Mucosa of descending colon (tissue), 3 donors: ENCODE measurements around the gene ADCY1. TPM values are rescaled to one million over a fixed set of nuclear protein-coding genes. Genes with fewer than 3 reads are reported as not detected.

Experiments
- ATAC-seq: fragments of 200-7000 bp; cut with Tn5 transposase; one replicate; pipeline ENCODE4 v1.9.1; 2020; ENCODE audit warnings: mild to moderate bottlenecking, moderate library complexity
- DNase-seq, 3 donors: peaks; one replicate each; pipeline ENCODE4 v3.0.0-alpha.2; 2020
- H3K36me3 ChIP-seq: fragments of 200-600 bp; one replicate; pipeline ENCODE4 v1.8.0; 2021; ENCODE audit warnings: low read depth, mild to moderate bottlenecking
- H3K4me1 ChIP-seq: fragments of 200-600 bp; one replicate; pipeline ENCODE4 v1.8.0; 2021; ENCODE audit warnings: low read depth, mild to moderate bottlenecking
- H3K4me3 ChIP-seq: fragments of 200-600 bp; one replicate; pipeline ENCODE4 v1.8.0; 2021; ENCODE audit warnings: mild to moderate bottlenecking
- H3K9me3 ChIP-seq: fragments of 200-600 bp; one replicate; pipeline ENCODE4 v1.8.0; 2021; ENCODE audit warnings: mild to moderate bottlenecking
- CTCF ChIP-seq: fragments of 200-600 bp; IDR thresholded peaks from one replicate; pipeline ENCODE4 v1.8.0; 2022; ENCODE audit warnings: antibody characterized with exemption, mild to moderate bottlenecking
- intact Hi-C, 2 donors: fragments of 100-400 bp; cut with DNase I in 1 of 2; cut with micrococcal nuclease in 1 of 2; formaldehyde crosslinking; loops; one replicate each; pipeline versions ENCODE4 v1.11.0 to v1.11.1; 2022; cut with DNase I, micrococcal nuclease
- total RNA-seq, 3 donors: library from RNA; stranded (reverse); fragmentation: NEBNext Ultra II Directional in 2 of 3; extraction: Animal tissue kit (Norgen Biotek cat#: 25700) in 2 of 3; gene quantifications; one replicate each; pipeline versions ENCODE4 v1.2.1 to v1.2.4, GENCODE V29; 2021 to 2023
- donor health status: DM: no; HTN: no; CAD: no; lungs with moderate emphysema.
- donor health status: DM: no; HTN: no; CAD: no.
- donor health status: DM: no; HTN: yes; CAD: no.

ADCY1 gene
- total RNA-seq, 3 donors from 2014 or later: 0.55 to 0.94 (median 0.76) TPM

- DNase-seq: no peak
- Histone ChIP-seq H3K4me3 (no peak overlapping the region), H3K4me1 (no peaks in the 10 kb centered on the region), H3K9me3 (no peaks in the 10 kb centered on the region), H3K36me3 (no peaks in the 10 kb centered on the region)
- intact Hi-C loops: no loop called here
- TF ChIP-seq CTCF: no peak
- ATAC-seq: no peak
Observed at GRCh38 chr7:45567713-45568112, 6.5 kb upstream of the ADCY1 start.

- intact Hi-C loops: no loop called here
- no peak for TF ChIP-seq CTCF
- ATAC-seq (no peak), DNase-seq (no peak)
- Histone ChIP-seq H3K9me3 (no peaks in the 10 kb centered on the region), H3K4me1 (no peaks in the 10 kb centered on the region), H3K36me3 (no peaks in the 10 kb centered on the region), H3K4me3 (no peak overlapping the region)
Observed at GRCh38 chr7:45568536-45569289, 5.5 kb upstream of the ADCY1 start.

- DNase-seq: no peak
- ATAC-seq: no peak
- intact Hi-C loops: no loop called here
- Histone ChIP-seq H3K4me3 (no peak overlapping the region), H3K9me3 (no peaks in the 10 kb centered on the region), H3K36me3 (no peaks in the 10 kb centered on the region), H3K4me1 (no peaks in the 10 kb centered on the region)
- TF ChIP-seq CTCF: no peak
Observed at GRCh38 chr7:45569290-45569685, 4.9 kb upstream of the ADCY1 start.

GRCh38 chr7:45570797-45571196 is 3.4 kb upstream of the ADCY1 start:
- no peaks in the 10 kb centered on the region for H3K36me3 ChIP-seq
- intact Hi-C loops: no loop called here

GRCh38 chr7:45573204-45573603 is 964 bp upstream of the ADCY1 start:
- no peak for DNase-seq
- no peak for TF ChIP-seq CTCF

More at GRCh38 chr7:45570797-45571196, 3.4 kb upstream of the ADCY1 start:
- Histone ChIP-seq H3K4me1 (peaks cover 6% of the 10 kb centered on the region), H3K4me3 (no peak overlapping the region), H3K9me3 (no peaks in the 10 kb centered on the region)
- ATAC-seq (no peak), DNase-seq (no peak)
- TF ChIP-seq CTCF: no peak

GRCh38 chr7:45574416-45574668 is 174 bp downstream of the ADCY1 start:
- ATAC-seq (no peak), DNase-seq (no peak)
- Histone ChIP-seq H3K9me3 (no peaks in the 10 kb centered on the region), H3K4me3 (no peak overlapping the region), H3K4me1 (peaks cover 6% of the 10 kb centered on the region), H3K36me3 (no peaks in the 10 kb centered on the region)
- no peak for TF ChIP-seq CTCF
- intact Hi-C loops: no loop called here

More at GRCh38 chr7:45573204-45573603, 964 bp upstream of the ADCY1 start:
- H3K4me1 ChIP-seq: peaks cover 6% of the 10 kb centered on the region
- no peaks in the 10 kb centered on the region for H3K9me3 ChIP-seq
- no peaks in the 10 kb centered on the region for H3K36me3 ChIP-seq
- intact Hi-C loops: no loop called here
- no peak overlapping the region for H3K4me3 ChIP-seq
- no peak for ATAC-seq
